GM12891 (cell line): Measurements from ENCODE around the gene ADPGK.

ENCODE experiments used
- DNase-seq: peaks from one replicate; pipeline ENCODE4 v3.0.0; 2011; ENCODE audit warnings: low spot score; ENCODE audit not compliant: insufficient read length
- FAIRE-seq: peaks from 2 replicates; lab custom pipeline; 2011; peaks lifted over from hg19 to GRCh38; lab: Jason Lieb, UNC
- PAX5 ChIP-seq: IDR thresholded peaks from 2 replicates; pipeline ENCODE4 v1.6.1; 2011; ENCODE audit warnings: low read length, moderate library complexity, mild to moderate bottlenecking; ENCODE audit not compliant: insufficient read depth, severe bottlenecking
- POLR2A ChIP-seq: IDR thresholded peaks from 2 replicates; pipeline ENCODE4 v1.6.1; 2011; ENCODE audit warnings: low read depth, low read length, control low read depth
- POLR2AphosphoS5 ChIP-seq: IDR thresholded peaks from 2 replicates; pipeline ENCODE4 v1.6.1; 2011; ENCODE audit warnings: low read depth, low read length, control low read depth
- POU2F2 ChIP-seq: IDR thresholded peaks from 2 replicates; pipeline ENCODE4 v1.6.1; 2011; ENCODE audit warnings: low read depth, mild to moderate bottlenecking, control low read depth, low read length, moderate library complexity
- SPI1 ChIP-seq: IDR thresholded peaks from 2 replicates; pipeline ENCODE4 v1.6.1; 2011; ENCODE audit warnings: low read depth, low read length, control low read depth
- TAF1 ChIP-seq: IDR thresholded peaks from 2 replicates; pipeline ENCODE4 v1.6.1; 2011; ENCODE audit warnings: low read depth, low read length, control low read depth

The ADPGK gene

GRCh38 chr15:72778796-72779195 lies 4.8 kb downstream of the ADPGK start:
- no peak for FAIRE-seq
- no peak for TF ChIP-seq SPI1
- TF ChIP-seq POLR2A: no peak
- no peak for TF ChIP-seq PAX5
- no peak for TF ChIP-seq POLR2AphosphoS5
- no peak for TF ChIP-seq POU2F2
- no peak for TF ChIP-seq TAF1
- DNase-seq: no peak

- FAIRE-seq (no peak), DNase-seq (no peak)
- TF ChIP-seq SPI1 (peak; percentile 72), POLR2AphosphoS5 (no peak)
Observed at GRCh38 chr15:72774696-72775383, 8.7 kb downstream of the ADPGK start.

- TF ChIP-seq POLR2A: no peak
- TF ChIP-seq TAF1: no peak
- TF ChIP-seq POU2F2: no peak
- no peak for TF ChIP-seq POLR2AphosphoS5
- TF ChIP-seq PAX5: no peak
- TF ChIP-seq SPI1: no peak
Observed at GRCh38 chr15:72771329-72771725, 12.2 kb downstream of the ADPGK start.

GRCh38 chr15:72770673-72771328 lies 12.8 kb downstream of the ADPGK start:
- FAIRE-seq: no peak
- no peak for TF ChIP-seq SPI1
- no peak for TF ChIP-seq POLR2A
- no peak for TF ChIP-seq PAX5
- TF ChIP-seq TAF1: no peak
- no peak for TF ChIP-seq POLR2AphosphoS5
- TF ChIP-seq POU2F2: no peak
- DNase-seq: no peak

More at GRCh38 chr15:72771329-72771725, 12.2 kb downstream of the ADPGK start:
- no peak for DNase-seq
- FAIRE-seq: no peak

GRCh38 chr15:72766780-72767179 lies 16.8 kb downstream of the ADPGK start:
- no peak for DNase-seq
- TF ChIP-seq POLR2A: no peak
- TF ChIP-seq POLR2AphosphoS5: no peak
- TF ChIP-seq PAX5: no peak
- TF ChIP-seq POU2F2: no peak
- TF ChIP-seq TAF1: no peak
- TF ChIP-seq SPI1: no peak
- no peak for FAIRE-seq

GRCh38 chr15:72766025-72766424 lies 17.5 kb downstream of the ADPGK start:
- FAIRE-seq (no peak), DNase-seq (no peak)
- TF ChIP-seq POU2F2 (no peak), TAF1 (no peak), PAX5 (no peak), SPI1 (no peak), POLR2A (no peak), POLR2AphosphoS5 (no peak)

GRCh38 chr15:72764656-72765055 lies 18.9 kb downstream of the ADPGK start:
- FAIRE-seq: no peak
- DNase-seq: no peak
- TF ChIP-seq TAF1: no peak

DNA sequence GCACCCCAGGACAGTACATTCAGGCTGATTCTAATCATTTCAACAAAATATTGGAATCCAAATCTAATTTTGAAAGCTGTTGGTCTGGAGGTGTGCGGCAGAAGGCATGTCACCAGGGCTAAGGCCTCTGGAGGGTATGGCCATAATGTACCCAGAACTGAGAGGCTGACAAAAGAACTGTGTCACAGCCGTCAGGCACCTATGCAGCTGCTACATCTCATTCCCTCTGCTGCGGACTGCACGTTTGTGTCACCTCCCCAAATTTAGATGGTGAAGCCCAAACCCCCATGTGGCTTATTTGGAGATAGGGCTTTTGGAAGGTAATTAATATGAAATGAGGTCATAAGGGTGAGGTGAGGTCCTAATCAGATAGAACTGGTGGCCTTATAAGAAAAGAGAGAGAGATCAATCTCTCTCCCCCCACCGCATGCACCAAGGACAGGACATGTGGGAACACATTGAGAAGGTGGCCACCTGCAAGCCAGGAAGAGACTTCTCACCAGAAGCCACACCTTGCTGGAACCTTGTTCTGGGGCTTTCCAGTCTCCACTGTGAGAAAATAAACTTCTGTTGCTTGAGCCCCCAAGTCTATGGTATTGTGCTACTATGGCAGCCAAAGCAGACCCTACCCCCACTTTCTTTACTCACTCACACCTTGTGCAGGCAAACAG lies 22.8 kb downstream of the ADPGK start:
- FAIRE-seq (no peak), DNase-seq (no peak)
- TF ChIP-seq POU2F2 (no peak), POLR2A (no peak), TAF1 (no peak), POLR2AphosphoS5 (no peak), SPI1 (no peak), PAX5 (no peak)

GRCh38 chr15:72758182-72758581 lies 25.4 kb downstream of the ADPGK start:
- no peak for DNase-seq

DNA sequence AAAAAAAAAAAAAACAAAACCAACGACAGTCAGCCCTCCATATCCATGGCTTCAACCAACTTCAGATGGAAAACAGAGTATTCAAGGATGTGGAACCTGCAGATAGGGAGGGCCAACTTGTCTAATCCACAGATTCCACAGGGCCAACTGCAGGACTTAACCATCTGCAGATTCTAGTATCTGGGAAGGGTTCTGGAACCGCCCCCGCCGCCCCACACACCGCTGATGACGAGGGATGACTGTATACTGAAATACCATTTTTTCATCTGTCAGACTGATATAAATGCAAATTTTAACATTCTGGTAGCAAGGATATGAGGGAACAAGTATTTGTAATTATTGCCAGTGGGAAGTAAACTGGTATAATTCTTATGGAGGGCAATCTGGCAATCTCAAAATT lies 29.5 kb downstream of the ADPGK start:
- TF ChIP-seq POLR2A (no peak), SPI1 (no peak), POLR2AphosphoS5 (no peak), POU2F2 (no peak), TAF1 (no peak), PAX5 (no peak)
- FAIRE-seq (no peak), DNase-seq (no peak)

More at GRCh38 chr15:72758182-72758581, 25.4 kb downstream of the ADPGK start:
- TF ChIP-seq POU2F2 (no peak), POLR2AphosphoS5 (no peak), TAF1 (no peak), SPI1 (no peak), POLR2A (no peak), PAX5 (no peak)
- FAIRE-seq: no peak

DNA sequence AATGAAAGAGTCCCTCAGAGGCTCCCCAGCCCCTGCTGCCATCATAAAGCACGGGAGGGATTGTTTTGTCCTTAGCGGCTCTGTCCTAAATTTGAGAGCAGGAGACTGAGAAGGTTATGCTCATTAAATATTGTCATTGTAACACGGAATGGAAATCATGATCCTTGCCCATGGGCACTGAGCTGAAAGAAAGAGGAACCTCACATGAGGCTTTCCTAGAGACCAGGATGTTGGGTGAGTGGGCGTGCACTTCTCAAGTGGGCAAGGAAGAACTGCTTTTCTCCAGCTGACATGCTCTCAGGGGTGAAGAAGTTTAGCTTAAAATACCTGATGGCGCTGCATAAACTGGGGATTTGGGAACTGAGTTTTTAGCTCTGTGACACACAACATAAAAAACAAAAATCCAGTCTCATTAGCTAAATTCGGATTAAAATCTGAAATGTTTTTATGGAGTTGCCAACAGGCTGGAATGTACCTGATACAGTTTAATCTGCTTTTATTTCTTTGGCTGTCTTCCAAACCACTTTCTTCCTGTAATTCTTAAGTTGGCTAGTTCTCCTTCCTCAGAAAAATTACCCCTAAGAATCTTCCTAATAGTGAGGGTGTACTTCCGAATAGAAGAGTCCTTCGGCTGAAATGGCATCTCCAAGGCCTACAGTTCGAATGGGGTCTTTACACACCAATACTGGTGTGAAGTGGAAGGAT lies 31.7 kb downstream of the ADPGK start:
- FAIRE-seq: no peak
- no peak for DNase-seq
- TF ChIP-seq POU2F2 (no peak), POLR2A (no peak), POLR2AphosphoS5 (no peak), TAF1 (no peak), SPI1 (no peak), PAX5 (no peak)
